GM13977 (cell line): ENCODE results near the gene PBX4.

ENCODE experiments used
- DNase-seq: peaks from one replicate; pipeline ENCODE4 v3.0.0; 2012; ENCODE audit warnings: low spot score
- in situ Hi-C: fragments of 300-500 bp; cut with MboI; formaldehyde crosslinking; loops from one replicate; pipeline ENCODE4 v1.12.0; 2022; ENCODE audit warnings: low sequenced_read_pairs, low pct_unique_long_range_greater_than_20kb, mixed read lengths, inconsistent platforms; ENCODE audit not compliant: unreplicated experiment
- TF ChIP-seq, protein P1 (sequence below): IDR thresholded peaks from 2 replicates; pipeline ENCODE4 v1.5.1; 2012; ENCODE audit warnings: mild to moderate bottlenecking, control low read depth; ENCODE audit not compliant: insufficient read depth; ENCODE audit errors: extremely low read depth, missing control alignments

The PBX4 gene

DNA sequence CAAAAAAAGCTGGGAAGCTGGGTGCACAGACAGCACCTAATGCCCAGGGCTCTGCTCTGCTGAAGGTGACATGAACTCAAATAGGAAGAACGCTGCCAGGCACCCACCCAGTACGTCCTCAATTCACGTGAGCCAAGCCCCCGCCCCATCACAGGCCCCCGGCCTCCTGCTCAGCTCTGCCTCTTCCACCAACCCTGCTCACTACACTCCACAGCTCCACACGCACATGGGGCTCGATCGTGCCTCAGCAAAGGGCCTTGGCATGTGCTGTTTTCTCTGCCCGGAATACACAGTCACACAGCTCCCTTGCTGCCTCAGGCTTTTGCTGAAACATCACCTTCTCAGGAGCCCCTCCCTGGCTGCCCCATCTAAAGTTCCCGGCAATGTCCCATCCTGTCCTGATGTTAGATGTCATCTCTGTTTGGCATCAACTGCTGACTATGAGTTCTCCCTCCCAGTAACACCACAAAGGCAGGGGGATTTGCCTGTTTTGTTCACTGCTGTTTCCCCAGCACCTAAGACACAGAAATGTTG is 42.7 kb upstream of the PBX4 start:
- TF ChIP-seq, protein P1, sequence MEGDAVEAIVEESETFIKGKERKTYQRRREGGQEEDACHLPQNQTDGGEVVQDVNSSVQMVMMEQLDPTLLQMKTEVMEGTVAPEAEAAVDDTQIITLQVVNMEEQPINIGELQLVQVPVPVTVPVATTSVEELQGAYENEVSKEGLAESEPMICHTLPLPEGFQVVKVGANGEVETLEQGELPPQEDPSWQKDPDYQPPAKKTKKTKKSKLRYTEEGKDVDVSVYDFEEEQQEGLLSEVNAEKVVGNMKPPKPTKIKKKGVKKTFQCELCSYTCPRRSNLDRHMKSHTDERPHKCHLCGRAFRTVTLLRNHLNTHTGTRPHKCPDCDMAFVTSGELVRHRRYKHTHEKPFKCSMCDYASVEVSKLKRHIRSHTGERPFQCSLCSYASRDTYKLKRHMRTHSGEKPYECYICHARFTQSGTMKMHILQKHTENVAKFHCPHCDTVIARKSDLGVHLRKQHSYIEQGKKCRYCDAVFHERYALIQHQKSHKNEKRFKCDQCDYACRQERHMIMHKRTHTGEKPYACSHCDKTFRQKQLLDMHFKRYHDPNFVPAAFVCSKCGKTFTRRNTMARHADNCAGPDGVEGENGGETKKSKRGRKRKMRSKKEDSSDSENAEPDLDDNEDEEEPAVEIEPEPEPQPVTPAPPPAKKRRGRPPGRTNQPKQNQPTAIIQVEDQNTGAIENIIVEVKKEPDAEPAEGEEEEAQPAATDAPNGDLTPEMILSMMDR = no peak
- no peak for DNase-seq
- in situ Hi-C loops = no loop called here

DNA sequence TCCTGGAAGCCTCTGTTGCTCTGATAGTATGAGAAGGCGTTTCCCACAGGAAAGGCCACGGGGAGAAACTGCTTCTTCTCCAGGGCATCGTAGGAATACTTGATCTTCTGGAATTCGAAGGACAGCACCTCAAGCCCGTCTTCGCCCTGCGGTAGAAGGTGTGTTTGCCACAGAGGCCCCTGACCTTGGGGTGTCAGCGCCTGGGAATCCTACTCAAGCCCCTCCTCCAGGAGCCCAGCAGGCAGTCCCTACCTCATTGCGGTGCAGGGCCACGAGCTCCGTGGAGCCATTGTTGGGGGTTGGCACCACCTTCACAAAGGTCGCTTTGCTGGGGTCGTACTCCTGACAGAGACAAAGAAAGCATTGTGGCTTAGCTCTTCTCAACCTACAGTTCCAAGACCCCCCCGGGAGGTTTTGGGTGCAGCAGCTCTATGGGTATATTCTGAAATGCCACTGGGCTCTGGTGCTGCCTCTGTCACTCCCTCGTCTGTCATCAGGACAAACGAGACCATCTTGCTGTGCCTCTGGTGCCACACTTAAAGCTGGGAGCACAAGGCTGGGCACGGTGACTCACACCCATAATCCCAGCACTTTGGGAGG is 41.3 kb upstream of the PBX4 start:
- TF ChIP-seq, protein P1 = no peak
- no peak for DNase-seq
- in situ Hi-C loops = no loop called here

DNA sequence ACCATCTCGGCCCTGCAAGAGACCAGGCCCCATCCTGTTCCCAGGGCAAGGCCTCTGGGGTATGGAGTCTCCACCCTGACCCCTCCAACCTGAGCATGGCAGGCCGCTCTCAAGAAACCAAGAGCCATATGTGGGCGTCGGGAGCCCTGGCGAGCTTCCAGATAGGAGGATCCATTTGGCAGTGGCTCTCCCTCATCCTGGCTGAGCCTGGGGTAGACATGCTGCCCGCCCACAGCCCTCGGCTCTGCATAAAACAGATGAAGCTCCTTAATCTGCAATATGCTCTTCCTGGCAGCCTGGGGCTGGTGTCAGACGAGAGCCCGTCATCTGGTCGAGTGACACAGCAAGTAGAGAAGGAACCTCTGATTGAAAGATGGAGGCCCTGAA is 38.9 kb upstream of the PBX4 start:
- TF ChIP-seq, protein P1 = no peak
- in situ Hi-C loops = no loop called here
- no peak for DNase-seq

DNA sequence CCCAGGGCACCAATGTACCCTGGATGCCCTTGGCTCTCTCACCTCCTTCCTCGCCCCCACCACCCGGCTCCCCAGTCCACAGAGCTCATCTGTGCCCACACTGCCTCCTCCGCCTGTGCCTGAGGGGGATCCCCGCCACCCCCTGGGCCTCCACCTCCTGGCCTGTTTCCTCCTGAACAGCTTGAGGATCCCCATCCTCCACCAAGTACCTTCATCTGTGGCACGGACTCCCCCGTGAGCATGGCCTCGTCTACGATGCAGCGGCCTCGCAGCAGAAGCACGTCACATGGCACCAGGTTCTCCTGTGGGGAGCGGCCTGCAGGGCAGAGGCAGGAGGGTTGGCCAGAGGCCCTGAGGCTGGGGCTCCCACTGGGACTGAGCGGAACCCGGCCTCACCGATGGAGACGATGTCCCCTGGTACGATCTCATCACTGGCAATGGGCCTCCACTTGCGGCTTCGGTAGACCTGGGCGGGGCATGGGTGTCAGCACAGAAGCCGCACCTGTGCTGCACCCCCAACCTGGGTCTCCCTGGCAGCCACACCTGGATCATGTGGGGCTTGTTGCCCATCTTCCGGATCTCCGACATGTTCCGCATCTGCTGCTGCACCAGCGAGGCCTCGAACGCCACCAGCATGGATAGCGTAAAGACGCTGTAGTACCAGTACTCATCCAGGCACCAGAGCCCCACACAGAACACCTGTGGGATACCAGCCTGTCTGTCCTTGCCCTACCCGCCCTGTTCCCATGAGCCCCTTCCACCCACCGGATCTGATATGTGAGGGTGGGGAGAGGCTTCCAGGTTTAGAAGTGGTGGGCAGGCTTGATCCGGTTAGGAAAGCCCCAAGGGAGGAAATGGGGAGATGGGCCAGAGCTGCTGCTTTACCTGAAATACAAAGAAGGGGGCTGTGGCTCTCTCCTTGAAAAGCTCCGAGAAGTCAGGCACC is 38.2 kb upstream of the PBX4 start:
- in situ Hi-C loops = no loop called here
- DNase-seq = peak; percentile 10
- TF ChIP-seq, protein P1 = no peak

DNA sequence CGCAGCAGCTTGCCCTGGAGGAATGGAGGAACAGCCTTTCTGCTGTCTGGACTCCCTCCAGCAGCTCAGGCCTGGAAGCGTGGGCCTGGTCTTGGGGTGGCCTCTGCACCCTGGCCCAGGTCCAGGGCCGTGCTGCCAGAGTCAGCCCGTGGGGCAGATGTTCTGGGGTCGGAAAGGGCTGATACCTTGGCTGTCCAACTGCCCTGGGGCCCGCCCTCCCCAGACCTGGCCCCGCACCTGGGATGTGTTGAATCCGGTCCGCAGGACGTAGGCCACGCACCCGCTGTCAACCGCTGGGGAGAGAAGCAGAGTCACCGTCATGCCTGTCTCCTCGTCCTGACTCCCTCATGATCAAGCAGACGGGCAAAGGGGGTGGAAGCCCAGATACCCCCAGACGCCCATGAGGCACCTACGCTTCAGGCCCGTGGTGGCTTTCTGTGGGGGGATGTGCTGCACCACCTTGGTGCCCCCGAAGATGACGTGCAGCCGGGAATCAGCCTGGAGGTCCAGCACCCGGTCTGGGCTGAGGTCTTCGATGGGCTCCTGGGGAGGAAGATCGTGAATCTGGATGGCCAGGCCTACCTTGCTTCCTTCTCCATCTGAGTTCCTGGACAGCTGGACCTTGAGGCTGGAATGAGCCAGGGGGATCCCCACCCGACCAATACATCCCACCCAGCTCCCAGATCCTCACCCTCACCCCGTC is 37.3 kb upstream of the PBX4 start:
- in situ Hi-C loops = no loop called here
- TF ChIP-seq, protein P1 = no peak
- DNase-seq = peak; percentile 18

DNA sequence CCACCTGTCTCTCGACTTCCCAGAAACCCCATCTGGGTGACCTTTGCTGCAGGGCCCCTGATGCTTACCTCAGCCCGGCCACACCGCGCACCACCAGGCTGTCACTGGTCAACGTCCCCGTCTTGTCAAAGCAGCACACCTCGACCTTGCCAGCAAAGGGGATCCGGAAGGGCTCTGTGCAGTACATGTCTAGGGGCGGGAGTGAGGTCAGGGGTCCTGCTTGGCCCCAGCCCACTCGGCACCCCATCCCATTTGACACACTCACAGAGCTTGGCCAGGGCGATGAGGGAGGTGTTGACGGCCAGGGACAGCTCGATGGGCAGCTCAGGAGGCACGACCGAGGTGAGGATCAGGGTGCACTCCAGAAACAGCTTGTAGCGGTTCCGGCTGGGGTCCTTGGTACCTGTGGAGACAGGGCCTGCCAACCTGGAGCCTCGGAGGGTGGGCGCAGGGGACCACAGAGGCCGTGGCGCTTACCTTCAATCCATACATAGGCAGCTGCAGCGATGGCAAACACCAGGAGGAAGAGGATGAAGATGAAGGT is 36.6 kb upstream of the PBX4 start:
- in situ Hi-C loops = no loop called here
- TF ChIP-seq, protein P1 = no peak
- DNase-seq = peak; percentile 13
